HEK293 (cell line): Measurements from ENCODE around the gene CSRNP2.

Experiments used
- GFI1B ChIP-seq: fragments of 450-650 bp; formaldehyde crosslinking; IDR thresholded peaks from 2 replicates; pipeline ENCODE4 v1.5.1; 2016; ENCODE audit warnings: missing biosample characterization, missing genetic modification characterization
- PRDM2 ChIP-seq: fragments of 450-650 bp; formaldehyde crosslinking; IDR thresholded peaks from 2 replicates; pipeline ENCODE4 v1.5.1; 2016; ENCODE audit warnings: missing biosample characterization, missing genetic modification characterization, borderline replicate concordance
- SETDB1 ChIP-seq: IDR thresholded peaks from one replicate; pipeline ENCODE4 v1.6.1; 2017; ENCODE audit warnings: mild to moderate bottlenecking, low read length, moderate library complexity, mixed read lengths; ENCODE audit not compliant: insufficient read length
- YY1 ChIP-seq: fragments of 450-650 bp; formaldehyde crosslinking; IDR thresholded peaks from 2 replicates; pipeline ENCODE4 v1.5.1; 2018; ENCODE audit warnings: missing biosample characterization, missing genetic modification characterization
- YY2 ChIP-seq: fragments of 450-650 bp; formaldehyde crosslinking; IDR thresholded peaks from 2 replicates; pipeline ENCODE4 v1.5.1; 2016; ENCODE audit warnings: missing biosample characterization, missing genetic modification characterization
- ZBTB17 ChIP-seq: fragments of 450-650 bp; formaldehyde crosslinking; IDR thresholded peaks from 2 replicates; pipeline ENCODE4 v1.5.1; 2016; ENCODE audit warnings: missing biosample characterization, missing genetic modification characterization
- ZBTB7A ChIP-seq: fragments of 450-650 bp; formaldehyde crosslinking; IDR thresholded peaks from 2 replicates; pipeline ENCODE4 v1.5.1; 2016; ENCODE audit warnings: low read depth, missing biosample characterization, missing genetic modification characterization
- ZEB2 ChIP-seq: fragments of 450-650 bp; formaldehyde crosslinking; IDR thresholded peaks from 2 replicates; pipeline ENCODE4 v1.5.1; 2016; ENCODE audit warnings: missing biosample characterization, missing genetic modification characterization
- ZFP69B ChIP-seq: fragments of 450-650 bp; formaldehyde crosslinking; IDR thresholded peaks from 2 replicates; pipeline ENCODE4 v1.5.1; 2016; ENCODE audit warnings: missing biosample characterization, missing genetic modification characterization
- ZNF114 ChIP-seq: fragments of 450-650 bp; formaldehyde crosslinking; IDR thresholded peaks from 2 replicates; pipeline ENCODE4 v1.5.0; 2017; ENCODE audit warnings: missing biosample characterization, missing genetic modification characterization
- ZNF132 ChIP-seq: fragments of 450-650 bp; formaldehyde crosslinking; IDR thresholded peaks from 2 replicates; pipeline ENCODE4 v1.5.1; 2017; ENCODE audit warnings: missing biosample characterization, missing genetic modification characterization, borderline replicate concordance
- ZNF16 ChIP-seq: fragments of 450-650 bp; formaldehyde crosslinking; IDR thresholded peaks from 2 replicates; pipeline ENCODE4 v1.5.1; 2016; ENCODE audit warnings: low read depth, missing biosample characterization, missing genetic modification characterization
- ZNF174 ChIP-seq: fragments of 450-650 bp; formaldehyde crosslinking; IDR thresholded peaks from 2 replicates; pipeline ENCODE4 v1.5.0; 2017; ENCODE audit warnings: missing biosample characterization, mild to moderate bottlenecking, missing genetic modification characterization
- ZNF223 ChIP-seq: fragments of 450-650 bp; formaldehyde crosslinking; IDR thresholded peaks from 2 replicates; pipeline ENCODE4 v1.5.1; 2016; ENCODE audit warnings: missing biosample characterization, missing genetic modification characterization
- ZNF23 ChIP-seq: fragments of 450-650 bp; formaldehyde crosslinking; IDR thresholded peaks from 2 replicates; pipeline ENCODE4 v1.5.1; 2016; ENCODE audit warnings: missing biosample characterization, missing genetic modification characterization, borderline replicate concordance
- ZNF266 ChIP-seq: fragments of 450-650 bp; formaldehyde crosslinking; IDR thresholded peaks from 2 replicates; pipeline ENCODE4 v1.5.1; 2016; ENCODE audit warnings: missing biosample characterization, missing genetic modification characterization, low read depth
- ZNF341 ChIP-seq: fragments of 450-650 bp; formaldehyde crosslinking; IDR thresholded peaks from 2 replicates; pipeline ENCODE4; 2016; ENCODE audit warnings: low read depth, missing biosample characterization, missing genetic modification characterization
- ZNF37A ChIP-seq: fragments of 450-650 bp; IDR thresholded peaks from 2 replicates; pipeline ENCODE4 v1.5.1; 2018; ENCODE audit warnings: missing biosample characterization, missing genetic modification characterization
- ZNF404 ChIP-seq: fragments of 450-650 bp; formaldehyde crosslinking; IDR thresholded peaks from 2 replicates; pipeline ENCODE4 v1.5.1; 2017; ENCODE audit warnings: missing biosample characterization, missing genetic modification characterization
- ZNF433 ChIP-seq: fragments of 450-650 bp; formaldehyde crosslinking; IDR thresholded peaks from 2 replicates; pipeline ENCODE4 v1.5.1; 2016; ENCODE audit warnings: missing biosample characterization, missing genetic modification characterization, low read depth
- ZNF449 ChIP-seq: fragments of 450-650 bp; formaldehyde crosslinking; IDR thresholded peaks from 2 replicates; pipeline ENCODE4 v1.5.1; 2017; ENCODE audit warnings: missing biosample characterization, mild to moderate bottlenecking, missing genetic modification characterization, moderate library complexity
- ZNF514 ChIP-seq: fragments of 450-650 bp; formaldehyde crosslinking; IDR thresholded peaks from 2 replicates; pipeline ENCODE4 v1.5.1; 2016; ENCODE audit warnings: missing biosample characterization, missing genetic modification characterization
- ZNF544 ChIP-seq: fragments of 450-650 bp; formaldehyde crosslinking; IDR thresholded peaks from 2 replicates; pipeline ENCODE4 v1.5.0; 2017; ENCODE audit warnings: missing biosample characterization, missing genetic modification characterization
- ZNF549 ChIP-seq: fragments of 450-650 bp; IDR thresholded peaks from 2 replicates; pipeline ENCODE4 v1.5.1; 2018; ENCODE audit warnings: missing biosample characterization, missing genetic modification characterization, mild to moderate bottlenecking, inconsistent platforms, moderate library complexity
- ZNF555 ChIP-seq: fragments of 450-650 bp; formaldehyde crosslinking; conservative IDR thresholded peaks from 2 replicates; pipeline ENCODE4 v1.5.1; 2017; ENCODE audit warnings: missing biosample characterization, mild to moderate bottlenecking, missing genetic modification characterization, inconsistent platforms
- ZNF560 ChIP-seq: fragments of 450-650 bp; formaldehyde crosslinking; IDR thresholded peaks from 2 replicates; pipeline ENCODE4 v1.5.1; 2017; ENCODE audit warnings: missing biosample characterization, missing genetic modification characterization, borderline replicate concordance
- ZNF571 ChIP-seq: fragments of 450-650 bp; formaldehyde crosslinking; IDR thresholded peaks from 2 replicates; pipeline ENCODE4 v1.5.0; 2017; ENCODE audit warnings: missing biosample characterization, missing genetic modification characterization
- ZNF580 ChIP-seq: fragments of 450-650 bp; formaldehyde crosslinking; IDR thresholded peaks from 2 replicates; pipeline ENCODE4 v1.5.1; 2016; ENCODE audit warnings: missing biosample characterization, missing genetic modification characterization
- ZNF585B ChIP-seq: fragments of 450-650 bp; formaldehyde crosslinking; IDR thresholded peaks from 2 replicates; pipeline ENCODE4 v1.5.1; 2016; ENCODE audit warnings: missing biosample characterization, missing genetic modification characterization
- ZNF645 ChIP-seq: fragments of 450-650 bp; formaldehyde crosslinking; IDR thresholded peaks from 2 replicates; pipeline ENCODE4; 2016; ENCODE audit warnings: missing biosample characterization, missing genetic modification characterization
- ZNF776 ChIP-seq: fragments of 450-650 bp; formaldehyde crosslinking; IDR thresholded peaks from 2 replicates; pipeline ENCODE4 v1.5.0; 2017; ENCODE audit warnings: missing biosample characterization, missing genetic modification characterization, borderline replicate concordance
- ZSCAN23 ChIP-seq: fragments of 450-650 bp; formaldehyde crosslinking; IDR thresholded peaks from 2 replicates; pipeline ENCODE4 v1.5.1; 2016; ENCODE audit warnings: missing biosample characterization, missing genetic modification characterization

CSRNP2 gene

GRCh38 chr12:51051787-51052186 lies 31.6 kb downstream of the CSRNP2 start (continued):
- TF ChIP-seq ZNF645 (tag by site-specific recombination) (no peak), ZNF37A (no peak), ZNF549 (no peak), ZNF585B (tag by site-specific recombination) (peak; percentile 57; the same call in 1 of the 2 replicates), ZNF404 (tag by site-specific recombination) (no peak), ZNF16 (tag by site-specific recombination) (no peak), ZNF433 (no peak), GFI1B (peak; percentile 91), ZNF114 (no peak), ZNF449 (no peak), ZSCAN23 (no peak), ZBTB7A (no peak), ZNF174 (tag by site-specific recombination) (no peak), ZNF555 (tag by site-specific recombination) (no peak), ZNF341 (no peak), ZBTB17 (peak; percentile 87), YY1 (tag by site-specific recombination) (no peak), ZNF266 (no peak), ZNF23 (tag by site-specific recombination) (no peak), ZNF514 (no peak), ZFP69B (tag by site-specific recombination) (no peak), ZNF571 (tag by site-specific recombination) (no peak), SETDB1 (no peak), ZNF776 (tag by site-specific recombination) (no peak), ZNF544 (tag by site-specific recombination) (no peak), YY2 (tag by site-specific recombination) (no peak), ZNF132 (tag by site-specific recombination) (no peak), ZNF580 (tag by site-specific recombination) (no peak), PRDM2 (no peak), ZEB2 (tag by site-specific recombination) (no peak), ZNF560 (tag by site-specific recombination) (no peak), ZNF223 (tag by site-specific recombination) (no peak)
